ENCODE results near the gene GRIP2. TPM values are rescaled to one million over a fixed set of nuclear protein-coding genes. Genes with fewer than 3 reads are reported as not detected.

Gene GRIP2
- total and polyA plus RNA-seq, 9 of the 15 experiments (the other 6 are each of a cell fraction or from before 2014, with no cell fraction given) = 0.01 TPM; not detected in 7

- TF ChIP-seq CHD7 (IDR thresholded peaks at IDR 0.05; ENCODE audit: low read depth, low read length) = no peak
Observed at GRCh38 chr3:14463330-14464140, 76.6 kb downstream of the GRIP2 start (continued).

Data from K562 (cell line).